ENCODE results near the gene TDRKH.

Gene TDRKH

GRCh38 chr1:151728151-151729054, 61.9 kb downstream of the TDRKH start:
- peak; percentile 33 to 69 for DNase-seq (ENCODE audit: low read depth in 2 of 2)
- no peak overlapping the region for H3K4me3 ChIP-seq (replicated peaks in 1 of 2; ENCODE audit: low read depth in 2 of 2, low read length in 2 of 2)
- TF ChIP-seq CTCF (IDR thresholded peaks at IDR 0.05; ENCODE audit: low read depth, low read length) = no peak

- no peak overlapping the region for H3K4me3 ChIP-seq (replicated peaks in 1 of 2; ENCODE audit: low read depth in 2 of 2, low read length in 2 of 2)
- DNase-seq (ENCODE audit: low read depth in 2 of 2) = no peak
- no peak for TF ChIP-seq CTCF (IDR thresholded peaks at IDR 0.05; ENCODE audit: low read depth, low read length)
Observed at GRCh38 chr1:151723726-151724370, 66.5 kb downstream of the TDRKH start.

All from cardiac fibroblast (primary cell).